Bone marrow (tissue), 2 donors: ENCODE data around the gene THAP7.
"Not testable (repeated sequence)": the region's sequence is repeated elsewhere in the genome, so short reads cannot be mapped to it uniquely, and the experiment has no call there.

Experiments
- DNase-seq, 2 donors: peaks; one replicate each; lab custom pipeline; 2025; lab: John Stamatoyannopoulos, UW

The THAP7 gene, protein sequence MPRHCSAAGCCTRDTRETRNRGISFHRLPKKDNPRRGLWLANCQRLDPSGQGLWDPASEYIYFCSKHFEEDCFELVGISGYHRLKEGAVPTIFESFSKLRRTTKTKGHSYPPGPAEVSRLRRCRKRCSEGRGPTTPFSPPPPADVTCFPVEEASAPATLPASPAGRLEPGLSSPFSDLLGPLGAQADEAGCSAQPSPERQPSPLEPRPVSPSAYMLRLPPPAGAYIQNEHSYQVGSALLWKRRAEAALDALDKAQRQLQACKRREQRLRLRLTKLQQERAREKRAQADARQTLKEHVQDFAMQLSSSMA

DNA sequence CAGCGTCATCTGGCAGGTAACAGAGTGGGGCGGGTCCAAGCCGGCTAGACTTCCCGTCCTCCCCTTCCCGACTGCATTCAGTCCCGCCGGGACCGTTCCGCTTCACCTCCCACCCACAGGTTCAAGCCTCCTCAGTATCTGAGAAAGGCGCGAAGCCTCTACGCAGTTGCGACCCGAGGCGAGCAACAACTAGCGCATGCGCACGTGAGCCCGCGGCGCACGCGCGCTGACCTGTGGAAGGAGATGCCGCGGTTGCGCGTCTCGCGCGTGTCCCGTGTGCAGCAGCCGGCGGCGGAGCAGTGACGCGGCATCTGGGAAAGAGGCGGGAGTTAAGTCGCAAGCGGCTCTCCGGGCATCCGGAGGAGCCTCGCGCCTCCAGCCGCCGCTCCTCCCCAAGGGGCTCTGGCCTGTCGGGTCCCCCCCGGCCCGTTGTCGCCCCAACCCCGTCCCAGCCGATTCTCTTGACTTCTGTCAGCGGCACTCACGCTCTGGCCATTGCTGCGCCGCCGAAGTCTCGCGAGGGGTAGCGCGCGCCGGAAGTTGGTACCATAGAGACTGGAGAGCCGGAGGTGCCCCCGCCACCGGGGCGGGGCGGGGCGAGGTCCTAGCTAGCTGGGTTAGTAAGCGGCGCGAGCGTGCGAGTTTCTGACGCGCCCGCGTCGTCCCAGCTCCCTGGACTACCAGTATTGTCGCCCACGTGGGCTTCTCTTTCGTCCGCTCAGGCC, at the start of gene THAP7:
TSS of gene THAP7 (minus strand) at position 518 of the 725 bp plus-strand sequence. CDS start at position 311, 207 bp downstream.
- peak; percentile 97 to 99 for DNase-seq

DNA sequence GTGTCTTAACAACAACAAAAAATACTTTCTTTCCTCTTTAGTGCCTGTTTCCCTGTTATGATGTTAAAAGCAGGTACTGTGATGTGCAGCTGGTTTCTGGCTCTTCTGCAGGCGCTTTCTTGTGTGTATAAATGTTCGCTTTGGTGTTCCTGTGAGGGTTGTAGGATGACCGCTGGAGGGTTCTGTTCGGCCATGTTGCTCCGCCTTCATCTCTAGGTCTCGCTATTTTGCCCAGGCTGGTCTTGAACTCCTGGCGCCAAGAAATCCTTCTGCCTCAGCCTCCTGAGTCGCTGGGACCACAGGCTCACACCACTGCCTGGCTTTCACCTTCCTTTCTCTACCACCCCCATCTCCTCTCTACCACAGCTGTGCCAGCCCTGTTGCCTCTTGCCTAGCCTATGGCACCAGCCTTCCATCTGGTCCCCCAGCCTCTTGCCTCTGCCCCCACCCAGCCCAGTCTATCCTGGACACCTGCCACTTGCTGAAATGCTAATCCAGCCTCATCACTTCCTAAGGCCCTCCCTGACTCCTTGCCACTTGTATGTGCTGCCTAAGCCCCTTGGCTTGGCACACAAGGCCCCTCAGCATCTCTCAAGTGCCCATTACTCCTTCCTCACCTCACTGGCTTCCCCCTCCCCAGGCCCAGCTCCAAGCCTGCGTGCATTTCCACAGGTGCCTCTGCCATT, 49.4 kb upstream of the THAP7 start:
- no peak for DNase-seq

DNA sequence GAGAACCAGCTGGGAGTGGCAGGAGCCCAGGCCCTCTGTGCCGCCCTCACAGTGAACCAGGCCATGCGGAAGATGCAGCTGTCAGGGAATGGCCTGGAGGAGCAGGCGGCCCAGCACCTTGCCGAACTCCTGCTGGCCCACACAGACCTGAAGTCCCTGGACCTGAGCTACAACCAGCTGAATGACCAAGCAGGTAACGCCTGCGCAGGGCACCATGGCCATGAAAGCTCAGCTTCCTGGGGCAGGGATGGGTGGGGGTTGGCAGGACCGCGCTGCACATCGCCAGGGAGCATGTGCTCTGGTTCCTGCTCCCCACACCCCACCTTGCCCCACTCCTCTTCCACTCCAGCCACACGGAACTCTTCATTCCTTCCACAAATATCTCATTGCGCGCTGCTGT, 47.0 kb upstream of the THAP7 start:
- DNase-seq, result not testable (repeated sequence)

DNA sequence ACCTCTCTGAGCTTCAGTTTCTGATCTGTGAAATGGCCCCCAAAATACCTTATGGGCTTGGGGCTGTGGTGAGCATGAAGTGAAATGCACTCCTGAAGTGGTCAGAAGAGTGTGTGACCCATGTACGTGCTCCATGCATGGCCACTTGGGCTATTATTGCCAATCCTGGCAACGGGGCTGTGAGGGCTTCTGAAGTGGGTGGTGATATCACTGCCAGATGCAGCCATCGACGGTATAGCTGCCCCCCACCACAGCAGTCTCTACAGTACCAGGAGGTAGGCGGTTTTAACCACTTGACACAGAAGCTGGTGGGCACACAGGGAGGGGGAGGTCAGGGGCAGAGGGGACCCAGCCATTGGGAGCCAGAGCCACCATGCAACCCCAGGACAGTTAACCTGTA, 46.5 kb upstream of the THAP7 start:
- not testable (repeated sequence) for DNase-seq

DNA sequence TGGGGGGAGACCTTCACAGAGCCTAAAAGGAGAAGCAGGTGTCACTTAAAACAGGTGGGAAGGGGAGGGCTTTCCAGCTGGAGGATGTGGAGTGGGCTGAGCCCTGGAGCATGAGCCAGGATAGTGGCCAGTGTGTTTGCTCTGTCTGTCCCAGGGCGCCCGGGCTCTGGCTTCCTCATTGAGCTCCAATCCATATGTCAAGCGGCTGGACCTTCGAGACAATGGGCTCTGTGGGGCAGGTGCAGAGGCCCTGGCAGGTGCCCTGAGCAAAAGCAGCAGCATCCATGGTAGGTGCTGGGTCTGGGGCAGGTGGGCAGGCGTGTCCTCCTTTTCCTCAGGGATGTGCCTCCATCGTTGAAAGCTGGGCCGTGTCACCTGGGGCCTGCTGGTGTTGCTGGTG, 45.8 kb upstream of the THAP7 start:
- no peak for DNase-seq

DNA sequence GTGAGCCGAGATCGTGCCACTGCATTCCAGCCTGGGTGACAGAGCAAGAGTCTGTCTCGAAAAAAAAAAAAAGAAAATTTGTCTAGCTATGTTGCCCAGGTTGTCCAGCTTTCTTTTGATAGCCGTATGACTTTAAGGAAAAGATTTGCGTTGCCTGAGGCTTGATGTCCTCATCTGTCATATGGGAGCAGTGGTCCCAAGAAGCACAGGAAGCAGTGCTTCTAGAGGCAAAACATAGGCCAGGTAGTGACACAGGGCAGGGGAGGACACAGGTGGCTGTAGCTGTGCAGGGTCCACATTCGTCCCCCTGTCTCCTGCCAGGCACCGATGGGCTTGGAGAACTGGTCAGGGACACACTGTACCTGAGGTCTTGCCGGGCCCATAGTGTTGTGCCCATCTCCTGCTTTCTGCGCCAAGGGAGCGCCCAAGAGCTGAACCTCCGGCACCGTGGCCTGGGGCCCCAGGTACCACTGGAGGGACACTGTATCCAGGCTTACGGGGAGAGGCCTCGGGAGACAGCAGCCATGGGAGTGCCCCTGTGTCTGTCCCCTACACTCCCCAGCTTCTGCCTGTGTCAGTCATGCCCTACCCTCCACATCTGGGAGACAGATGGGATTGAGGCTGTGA, 45.2 kb upstream of the THAP7 start:
- DNase-seq, result no peak

DNA sequence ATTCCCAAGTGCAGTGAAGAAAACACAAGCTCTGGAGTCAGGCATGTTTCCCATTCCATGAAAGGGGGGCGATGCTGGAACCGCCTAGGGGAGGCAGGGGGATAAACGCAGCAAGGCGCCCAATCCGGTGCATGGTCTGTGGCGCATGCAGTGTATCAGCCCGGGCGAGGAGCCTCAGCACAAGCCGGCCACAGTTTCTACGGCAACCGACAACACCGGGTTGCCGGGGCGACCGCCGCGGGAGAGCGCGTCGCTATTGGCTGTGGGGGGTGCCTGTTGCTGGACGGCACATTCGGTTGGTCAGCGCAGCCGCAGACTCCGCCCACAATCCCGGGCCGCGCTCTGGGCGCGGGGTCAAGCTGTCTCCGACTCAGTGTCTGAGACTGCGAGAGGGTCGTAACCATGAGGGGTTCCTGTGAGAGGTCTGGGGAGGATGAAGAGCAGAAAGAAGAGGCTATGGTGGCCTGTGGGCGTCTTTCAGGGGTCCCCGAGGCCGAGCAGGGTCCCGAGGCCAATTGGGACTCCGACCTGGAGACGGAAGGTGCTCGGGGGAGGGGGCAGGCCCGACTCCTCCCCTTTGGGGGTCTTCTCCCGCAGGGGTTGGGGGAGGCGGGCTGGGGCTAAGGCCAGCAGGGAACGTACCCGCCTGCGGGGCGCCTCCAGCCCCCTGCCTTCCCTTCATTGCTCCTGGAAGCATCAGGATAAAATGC, 43.8 kb upstream of the THAP7 start, which contains the start of gene LRRC74B:
TSS of gene LRRC74B (plus strand) at position 362 of the 710 bp plus-strand sequence. CDS start at position 403, 41 bp downstream.
- peak in 1 of 2 donors; percentile 11 for DNase-seq

DNA sequence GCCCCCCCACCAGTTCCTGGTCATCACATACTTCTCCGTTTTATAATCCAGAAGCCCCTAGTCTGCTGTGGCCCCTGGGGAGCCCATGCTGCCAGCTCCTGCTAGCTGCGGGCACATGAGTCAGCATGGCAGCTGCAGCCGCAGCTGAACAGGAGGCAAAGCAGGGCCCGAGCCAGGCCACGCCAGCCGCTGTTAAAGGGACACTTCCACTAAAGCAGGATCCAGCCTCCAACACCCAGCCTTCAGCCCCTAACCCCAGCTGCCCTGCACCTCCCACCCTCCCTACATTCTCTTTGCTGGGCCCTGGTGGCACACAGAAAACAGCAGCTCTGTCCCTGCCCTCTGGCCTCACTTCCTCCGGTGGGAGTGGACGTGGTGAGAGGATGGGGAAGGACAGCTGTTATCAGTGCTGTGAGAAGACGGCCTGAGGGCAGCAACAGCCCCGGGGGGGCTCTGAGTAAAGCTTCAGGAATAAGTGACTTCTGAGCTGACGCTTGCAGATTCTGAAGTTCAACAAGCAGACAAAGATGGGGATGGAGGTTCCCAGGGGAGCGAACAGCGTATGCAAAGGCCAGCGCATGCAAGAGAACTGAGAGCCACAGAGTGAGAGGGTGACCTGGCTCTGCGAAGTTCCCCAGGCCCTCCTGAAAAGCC, 43.1 kb upstream of the THAP7 start:
- DNase-seq, result no peak

DNA sequence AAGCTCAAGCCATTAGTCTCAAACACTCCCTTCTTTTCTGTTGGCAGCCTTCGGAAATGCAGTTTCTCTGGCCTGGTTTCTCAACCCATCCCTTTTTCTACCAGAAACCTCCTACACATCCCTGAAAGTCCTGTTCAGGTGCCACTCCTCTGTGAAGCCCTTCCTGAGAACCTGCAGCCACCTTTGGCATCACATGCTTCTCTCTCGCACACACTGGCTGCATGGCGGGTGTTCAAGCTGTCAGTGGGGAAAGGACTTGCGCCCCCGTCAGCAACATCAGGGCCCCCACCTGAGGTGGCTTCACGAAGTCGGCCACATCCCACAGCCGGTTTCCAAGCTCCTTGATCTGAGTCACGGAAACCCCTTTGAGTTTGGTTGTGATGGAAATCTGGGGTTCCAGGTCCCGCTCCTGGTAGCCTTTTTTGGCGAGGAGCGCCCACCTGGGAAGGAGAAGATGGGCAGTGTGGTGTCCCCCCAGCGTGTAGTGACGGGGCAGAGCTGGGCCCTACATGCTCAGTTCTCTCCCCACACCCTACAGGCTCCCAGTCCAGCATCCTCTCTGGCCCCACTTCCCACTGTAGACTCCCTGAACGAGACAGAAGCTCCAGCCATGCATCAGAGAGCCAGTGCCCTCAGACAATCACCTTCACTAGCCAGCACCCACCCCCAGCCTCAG, 42.1 kb upstream of the THAP7 start:
- DNase-seq, result no peak

DNA sequence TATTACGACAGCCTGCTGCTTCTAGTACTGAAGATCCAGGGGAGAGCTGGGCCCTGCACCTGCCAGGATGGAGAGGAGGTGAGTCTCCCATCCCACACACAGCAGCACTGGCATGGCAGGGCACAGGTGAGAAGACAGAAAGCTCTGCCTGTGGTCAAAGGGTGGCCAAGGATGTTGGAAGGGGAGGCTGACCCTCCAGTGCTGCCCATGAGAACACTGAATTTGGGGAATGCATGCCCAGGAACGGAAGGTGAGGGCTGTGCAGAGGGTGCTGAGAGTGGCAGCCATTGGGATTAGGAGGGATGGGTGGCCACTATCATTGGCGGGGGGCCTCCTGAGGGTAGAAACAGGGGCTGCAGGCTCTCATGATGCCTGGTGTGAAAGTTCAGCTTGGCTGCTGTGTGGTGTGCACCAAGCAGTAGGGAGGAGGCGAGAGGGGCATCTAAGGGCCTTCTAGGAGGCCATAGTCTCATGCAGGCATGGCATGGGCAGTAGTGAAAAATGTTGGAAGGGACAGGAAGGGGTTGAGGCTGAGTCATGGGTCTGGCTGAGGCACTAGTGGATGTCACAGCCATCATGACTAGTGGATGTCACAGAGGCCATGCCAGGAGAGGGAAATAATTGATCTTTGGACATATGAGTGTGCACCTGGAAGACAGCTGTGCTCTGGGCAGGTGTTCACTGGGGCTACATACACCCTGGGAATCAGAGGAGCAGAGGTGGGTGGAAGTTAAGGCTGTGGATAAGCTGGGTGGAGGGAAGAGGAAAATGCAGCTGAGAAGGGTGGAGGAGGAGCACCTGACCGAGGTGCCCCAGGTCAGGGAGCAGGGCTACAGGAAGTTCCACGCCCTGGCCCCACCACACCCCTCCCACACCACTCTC, 41.3 kb upstream of the THAP7 start:
- DNase-seq, result no peak

DNA sequence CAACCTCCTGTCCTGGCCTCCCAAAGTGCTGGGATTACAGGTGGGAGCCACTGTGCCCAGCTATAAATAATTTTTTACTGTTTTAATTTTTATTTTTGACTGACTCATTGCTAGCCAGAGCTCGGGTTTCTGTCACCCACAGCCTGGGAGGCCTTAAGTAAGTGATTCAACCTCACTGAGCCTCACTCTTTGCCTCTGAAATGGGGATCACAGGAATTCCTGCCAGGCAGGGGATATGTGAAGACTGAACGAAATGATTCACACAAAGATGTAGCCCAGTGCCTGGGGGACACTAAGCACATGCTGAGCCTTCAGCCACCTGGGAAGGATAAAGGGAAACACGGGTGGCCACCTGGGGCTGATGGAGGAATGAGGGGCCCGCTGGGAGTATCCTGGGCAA, 40.0 kb upstream of the THAP7 start:
- DNase-seq, result no peak

DNA sequence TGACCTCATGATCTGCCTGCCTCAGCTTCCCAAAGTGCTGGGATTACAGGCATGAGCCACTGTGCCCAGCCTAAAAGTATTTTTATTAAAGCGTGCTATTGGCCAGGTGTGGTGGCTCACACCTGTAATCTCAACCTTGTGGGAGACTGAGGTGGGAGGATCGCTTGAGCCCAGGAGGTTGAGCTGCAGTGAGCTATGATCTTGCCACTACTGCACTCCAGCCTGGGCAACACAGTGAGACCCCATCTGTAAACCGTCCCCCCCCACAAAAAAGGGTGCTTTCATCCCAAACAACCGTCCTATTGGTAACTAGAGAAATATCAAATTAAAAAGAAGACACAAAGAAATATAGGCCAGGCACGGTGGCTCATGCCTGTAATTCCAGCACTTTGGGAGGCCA, 37.2 kb upstream of the THAP7 start:
- DNase-seq, result not testable (repeated sequence)

DNA sequence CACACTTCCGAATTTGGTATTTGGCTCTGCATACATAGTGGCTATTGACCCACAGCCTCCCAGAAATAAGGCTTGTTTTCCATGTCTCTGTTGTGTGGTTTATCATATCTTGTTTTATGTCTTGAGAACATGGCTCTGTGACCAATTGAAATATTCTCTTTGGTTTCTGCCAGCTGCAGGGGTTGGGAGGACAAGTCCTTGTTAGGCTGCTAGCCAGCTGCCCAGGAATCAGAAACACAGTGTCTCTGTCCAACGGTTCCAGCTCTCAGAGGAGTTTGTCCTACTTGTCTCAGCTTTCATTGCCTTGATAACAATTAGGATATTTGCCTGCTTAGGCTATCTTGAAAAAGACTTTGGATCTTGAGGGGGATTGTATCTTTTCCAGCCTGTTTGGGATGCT, 36.5 kb upstream of the THAP7 start:
- DNase-seq, result no peak

DNA sequence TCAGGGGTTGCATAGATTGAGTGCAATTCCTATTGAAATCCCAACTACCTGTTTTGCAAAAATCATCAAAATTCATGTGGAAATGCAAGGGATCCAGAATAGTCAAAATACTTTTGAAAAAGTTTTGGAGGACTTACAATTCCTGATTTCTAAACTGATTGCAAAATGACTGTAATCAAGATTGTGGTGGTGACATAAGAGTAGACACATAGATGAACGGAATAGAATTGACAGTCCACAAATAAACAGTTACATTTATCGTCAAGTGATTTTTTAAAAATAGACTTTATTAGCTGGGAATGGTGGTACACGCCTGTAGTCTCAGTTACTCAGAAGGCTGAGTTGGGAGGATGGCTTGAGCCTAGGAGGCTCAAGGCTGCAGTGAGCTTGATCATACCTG, 33.1 kb upstream of the THAP7 start:
- DNase-seq, result no peak

DNA sequence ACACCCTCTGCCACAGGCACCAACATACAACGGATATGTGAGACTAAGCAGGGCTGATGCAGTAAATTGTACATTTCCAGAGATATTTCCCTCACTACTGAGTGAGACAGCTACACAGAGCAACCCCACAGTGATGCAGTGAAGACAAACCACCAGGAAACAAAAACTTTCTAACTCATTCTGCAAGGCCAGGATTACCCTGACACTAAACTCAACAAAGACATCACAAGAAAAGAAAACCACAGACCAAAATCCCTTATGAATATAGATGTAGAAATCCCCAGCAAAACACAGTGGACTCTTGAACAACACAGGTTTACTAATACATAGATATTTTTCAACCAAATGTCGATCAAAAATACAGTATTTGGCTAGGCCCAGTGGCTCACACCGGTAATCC, 32.0 kb upstream of the THAP7 start:
- DNase-seq, result no peak

DNA sequence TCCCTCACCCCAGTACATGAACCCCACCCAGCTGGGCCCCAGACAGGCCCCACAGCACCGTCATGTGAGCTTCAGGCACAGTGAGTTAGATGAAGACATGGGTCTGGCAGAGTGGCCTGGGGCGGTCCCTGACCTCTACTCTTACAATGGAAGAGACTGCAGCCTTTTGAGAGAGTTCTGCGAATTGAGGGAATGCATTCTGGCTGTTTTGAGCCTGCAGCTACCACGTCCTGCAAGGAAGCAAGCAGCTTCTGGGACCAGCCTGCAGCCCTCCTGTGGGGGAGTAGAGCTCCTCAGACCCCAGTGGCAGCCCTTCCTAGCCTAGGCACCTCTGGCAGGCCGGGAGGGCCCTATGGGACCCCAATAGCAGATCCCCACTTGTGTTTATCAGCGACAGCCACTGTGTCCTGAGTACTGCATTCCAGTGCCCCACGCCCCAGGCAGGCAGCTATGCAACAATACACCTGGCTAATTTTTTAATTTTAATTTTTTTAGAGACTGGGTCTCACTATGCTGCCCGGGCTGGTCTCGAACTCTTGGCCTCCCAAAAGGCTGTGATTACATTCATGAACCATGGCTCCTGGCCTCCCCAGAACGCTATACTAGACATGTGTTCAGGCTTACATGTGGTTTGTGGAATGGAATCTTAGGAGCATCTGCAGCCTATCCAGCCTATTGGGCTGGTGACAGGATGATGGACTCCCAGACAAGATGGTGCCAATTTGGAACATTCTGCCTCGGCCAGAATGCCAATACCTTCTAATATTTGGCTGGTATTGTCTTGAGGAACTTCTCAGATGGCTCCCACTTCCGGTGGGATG, 31.2 kb upstream of the THAP7 start:
- no peak for DNase-seq

DNA sequence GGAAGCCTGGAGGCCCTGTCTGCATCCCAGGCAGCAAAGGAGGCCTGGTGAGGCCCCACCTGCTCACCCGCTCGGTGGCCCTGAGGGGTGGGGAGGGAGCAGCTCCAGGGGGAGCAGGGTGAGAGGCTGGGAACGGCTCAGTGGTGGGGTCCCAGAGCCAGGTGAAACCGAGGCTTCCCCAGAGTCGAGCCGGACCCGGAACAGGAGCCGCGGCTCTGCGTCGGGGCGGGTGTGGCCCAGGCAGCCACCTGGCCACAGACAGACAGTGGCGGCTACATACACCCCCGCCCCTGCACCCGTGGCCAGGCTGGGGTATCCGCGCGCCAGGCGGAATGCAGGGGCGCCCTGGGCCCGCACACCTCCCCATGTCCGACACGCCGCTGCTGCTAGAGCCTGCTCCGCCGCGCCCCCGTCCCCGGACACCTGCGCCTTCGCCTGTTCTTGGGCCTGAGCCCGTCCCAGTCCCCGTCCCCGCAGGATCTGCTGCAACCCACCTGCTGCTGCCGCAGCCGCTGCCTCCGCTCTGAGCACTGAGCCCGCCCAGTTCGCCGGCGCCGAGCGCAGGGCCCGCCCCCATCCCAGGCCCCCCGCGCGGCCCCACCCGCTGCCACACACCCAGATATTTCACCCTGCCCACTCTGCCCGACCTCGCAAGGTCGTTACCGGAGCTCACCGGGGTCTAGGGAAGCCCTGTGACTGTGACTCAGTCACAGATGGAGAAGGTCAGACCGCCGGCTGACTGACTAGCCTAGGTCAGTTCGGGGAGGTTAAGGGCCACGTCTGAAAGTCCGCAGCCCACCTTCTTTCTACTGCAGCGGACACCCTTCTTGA, 30.3 kb upstream of the THAP7 start, which contains the start of gene SLC7A4:
TSS of gene SLC7A4 (minus strand) at position 525 of the 831 bp plus-strand sequence. CDS start 749 bp downstream, outside the sequence.
- DNase-seq, result no peak
